Measurements from ENCODE around the gene CCL25.

GRCh38 chr19:8105471-8105870 lies 52.9 kb downstream of the CCL25 start:
- TF ChIP-seq POLR2A (IDR thresholded peaks at IDR 0.05) (no peak), CTCF (IDR thresholded peaks at IDR 0.05) (no peak), EP300 (IDR thresholded peaks at IDR 0.05) (no peak)

Measured in upper lobe of left lung (tissue), 4 donors.